GM23338 (cell line): Measurements from ENCODE around the gene CDH4. TPM values are rescaled to one million over a fixed set of nuclear protein-coding genes. Genes with fewer than 3 reads are reported as not detected.

Experiments used
- ATAC-seq: fragments of 200-7000 bp; cut with Tn5 transposase; 3 replicates; pipeline ENCODE4 v1.9.1; 2020
- DNase-seq: peaks from one replicate; pipeline ENCODE4 v3.0.0-alpha.2; 2015; ENCODE audit warnings: low spot score
- H2AFZ ChIP-seq: fragments of 200-600 bp; sonication (generic); 2 replicates; pipeline ENCODE4 v1.8.0; 2016; ENCODE audit warnings: antibody characterized with exemption, mild to moderate bottlenecking, moderate library complexity
- H3F3A ChIP-seq: fragments of 200-600 bp; sonication (generic); replicated peaks from 2 replicates; pipeline ENCODE4 v1.8.0; 2017; ENCODE audit warnings: antibody characterized with exemption, mixed run types, low read depth
- H3K27ac ChIP-seq: fragments of 200-600 bp; sonication (generic); 2 replicates; pipeline ENCODE4 v1.6.1; 2016; ENCODE audit warnings: low read depth
- H3K27me3 ChIP-seq: fragments of 200-600 bp; sonication (generic); 2 replicates; pipeline ENCODE4 v1.8.0; 2016; ENCODE audit warnings: mild to moderate bottlenecking, mixed run types, moderate library complexity; ENCODE audit not compliant: insufficient read depth
- H3K36me3 ChIP-seq: fragments of 200-600 bp; sonication (generic); 2 replicates; pipeline ENCODE4 v1.8.0; 2016; ENCODE audit warnings: mild to moderate bottlenecking; ENCODE audit not compliant: insufficient read depth
- H3K4me1 ChIP-seq: fragments of 200-600 bp; sonication (generic); 2 replicates; pipeline ENCODE4 v1.8.0; 2016; ENCODE audit warnings: mild to moderate bottlenecking, moderate library complexity; ENCODE audit not compliant: insufficient read depth
- H3K4me2 ChIP-seq: fragments of 200-600 bp; sonication (generic); 2 replicates; pipeline ENCODE4 v1.7.1; 2017; ENCODE audit warnings: mixed run types
- H3K4me3 ChIP-seq: fragments of 200-600 bp; sonication (generic); 2 replicates; pipeline ENCODE4 v1.6.1; 2016; ENCODE audit warnings: mixed run types
- H3K79me2 ChIP-seq: fragments of 200-600 bp; sonication (generic); replicated peaks from 2 replicates; pipeline ENCODE4 v1.8.0; 2017; ENCODE audit warnings: mild to moderate bottlenecking; ENCODE audit not compliant: insufficient read depth
- H3K9me2 ChIP-seq: fragments of 200-600 bp; sonication (generic); 2 replicates; pipeline ENCODE4 v1.8.0; 2017; ENCODE audit not compliant: insufficient read depth
- H4K20me1 ChIP-seq: fragments of 200-600 bp; sonication (generic); replicated peaks from 2 replicates; pipeline ENCODE4 v1.8.0; 2017; ENCODE audit warnings: mild to moderate bottlenecking; ENCODE audit not compliant: insufficient read depth
- H3K27ac Mint-ChIP-seq: 2 replicates; pipeline ENCODE4 v1.8.0; 2020; ENCODE audit warnings: inconsistent platforms, mild to moderate bottlenecking, moderate library complexity, mixed read lengths
- H3K27me3 Mint-ChIP-seq: 3 replicates; pipeline ENCODE4 v1.8.0; 2022; ENCODE audit warnings: low read depth, mild to moderate bottlenecking, moderate library complexity, mixed read lengths, inconsistent platforms; ENCODE audit not compliant: insufficient read depth, poor library complexity
- H3K36me3 Mint-ChIP-seq: 3 replicates; pipeline ENCODE4 v1.8.0; 2021; ENCODE audit warnings: low read depth, mild to moderate bottlenecking, inconsistent platforms, moderate library complexity, mixed read lengths
- H3K4me1 Mint-ChIP-seq: 3 replicates; pipeline ENCODE4 v1.8.0; 2020; ENCODE audit warnings: mild to moderate bottlenecking, inconsistent platforms, mixed read lengths
- H3K4me3 Mint-ChIP-seq: 3 replicates; pipeline ENCODE4 v1.8.0; 2021; ENCODE audit warnings: moderate library complexity, mild to moderate bottlenecking, inconsistent platforms, mixed read lengths
- H3K9me3 Mint-ChIP-seq: 3 replicates; pipeline ENCODE4 v1.8.0; 2020; ENCODE audit warnings: moderate library complexity, mild to moderate bottlenecking, inconsistent platforms, mixed read lengths
- CREB1 ChIP-seq: fragments of 250-450 bp; sonication (Bioruptor Pico); IDR thresholded peaks from 2 replicates; pipeline ENCODE4 v1.5.0; 2020; ENCODE audit warnings: low read depth, mild to moderate bottlenecking, moderate library complexity
- EZH2 ChIP-seq: fragments of 200-600 bp; sonication (generic); IDR thresholded peaks from one replicate; pipeline ENCODE4 v1.8.0; 2017; ENCODE audit warnings: antibody characterized with exemption, mild to moderate bottlenecking, low read depth; ENCODE audit not compliant: unreplicated experiment
- JUNB ChIP-seq: IDR thresholded peaks from one replicate; pipeline ENCODE4 v1.6.1; 2016; ENCODE audit warnings: antibody characterized with exemption; ENCODE audit not compliant: unreplicated experiment
- POLR2AphosphoS5 ChIP-seq: IDR thresholded peaks from 2 replicates; pipeline ENCODE4 v1.6.1; 2016; ENCODE audit warnings: antibody characterized with exemption, low read depth
- ZNF114 ChIP-seq: fragments of 250-450 bp; sonication (Bioruptor Pico); IDR thresholded peaks from 2 replicates; pipeline ENCODE4 v1.5.0; 2020; ENCODE audit warnings: mild to moderate bottlenecking, moderate library complexity
- polyA plus RNA-seq: library from polyadenylated mRNA; unstranded; fragments of >200 nt; fragmentation: Nextera tagmentation; extraction: Ambion mirVana; gene quantifications from 2 replicates; pipeline ENCODE4 v1.2.1, GENCODE V29; 2016
- total RNA-seq: library from RNA; depleted of rRNA; stranded (reverse); fragments of >200 nt; shearing (Covaris generic); gene quantifications from 2 replicates; pipeline ENCODE4 v1.2.3, GENCODE V29; 2014
- TF ChIP-seq, protein P1 (sequence below), 2 experiments: fragments of 200-600 bp in 1 of 2; sonication (generic) in 1 of 2; conservative IDR thresholded peaks; 2 replicates each; pipeline versions ENCODE4 v1.5.1 to v1.6.1; 2016 to 2017; ENCODE audit warnings: antibody characterized with exemption in 2 of 2, low read depth in 2 of 2, mild to moderate bottlenecking in 2 of 2, moderate library complexity in 1 of 2
- TF ChIP-seq, protein P2 (sequence below): fragments of 250-450 bp; sonication (Bioruptor Pico); IDR thresholded peaks from 2 replicates; pipeline ENCODE4 v1.5.0; 2020; ENCODE audit warnings: mild to moderate bottlenecking, moderate library complexity

Gene CDH4
- total and polyA plus RNA-seq, 2 experiments from 2014 or later = 1.2 to 4.2 TPM

DNA sequence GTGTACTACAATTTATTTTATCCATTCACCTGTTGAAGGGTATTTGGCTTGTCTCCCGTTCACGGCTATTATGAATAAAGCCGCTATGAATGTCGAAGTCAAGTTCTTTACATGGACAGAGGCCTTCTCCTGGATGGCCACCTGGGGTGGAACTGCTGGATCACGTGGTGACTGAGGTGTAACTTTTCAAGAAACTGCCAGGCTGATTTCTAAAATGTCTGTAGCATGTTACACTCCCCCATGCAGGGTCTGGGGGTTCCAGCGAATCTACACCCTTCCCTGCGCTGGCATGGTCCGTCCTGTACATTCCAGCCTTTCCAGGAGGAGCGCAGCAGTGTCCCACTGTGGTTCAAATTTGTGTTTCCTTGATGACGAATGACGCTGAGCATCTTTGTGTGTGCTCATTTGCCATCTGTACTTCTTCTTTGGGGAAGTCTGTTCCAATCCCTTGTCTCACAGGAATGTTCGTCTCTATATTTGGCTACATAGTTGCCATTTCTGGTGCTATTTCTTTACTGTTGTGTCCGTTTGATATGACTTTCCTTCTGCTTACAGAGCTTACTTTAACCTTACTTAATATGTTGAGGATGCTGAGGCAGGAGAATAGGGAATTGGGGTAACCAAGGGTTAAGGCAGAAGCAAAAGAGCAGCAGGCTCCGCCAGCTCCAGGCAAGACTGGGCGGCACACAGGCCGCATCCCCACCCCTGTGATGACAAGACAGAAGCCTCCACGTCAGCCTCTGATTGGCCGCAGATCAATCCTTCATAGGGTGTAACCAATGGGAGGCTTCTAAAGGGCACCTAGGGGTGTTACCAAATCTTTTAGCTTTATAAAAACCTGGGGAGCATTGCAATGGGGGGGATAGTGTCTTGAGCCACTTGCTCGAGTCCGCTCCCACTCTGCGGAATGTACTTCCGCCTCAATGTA is 707.0 kb downstream of the CDH4 start:
- no peaks in the 10 kb centered on the region; the same call in 1 of the 2 replicates for H3K4me1 ChIP-seq
- H3K36me3 ChIP-seq = no peaks in the 10 kb centered on the region
- no peak overlapping the region for H3K27ac ChIP-seq
- Mint-ChIP-seq H3K9me3 (no peaks in the 10 kb centered on the region), H3K4me1 (peaks cover 22% of the 10 kb centered on the region), H3K27me3 (peaks cover 11% of the 10 kb centered on the region), H3K4me3 (no peak overlapping the region), H3K36me3 (no peaks in the 10 kb centered on the region), H3K27ac (peak overlapping the region; percentile 70; the same call in 1 of the 2 replicates)
- H3K79me2 ChIP-seq = no peaks in the 10 kb centered on the region
- no peak overlapping the region for H3K4me2 ChIP-seq
- H4K20me1 ChIP-seq = no peaks in the 10 kb centered on the region
- no peaks in the 10 kb centered on the region for H3F3A ChIP-seq
- peak; percentile 88 for DNase-seq
- no peaks in the 10 kb centered on the region for H3K27me3 ChIP-seq
- no peaks in the 10 kb centered on the region for H3K9me2 ChIP-seq
- TF ChIP-seq CREB1 = peak; percentile 70
- TF ChIP-seq, protein P1, sequence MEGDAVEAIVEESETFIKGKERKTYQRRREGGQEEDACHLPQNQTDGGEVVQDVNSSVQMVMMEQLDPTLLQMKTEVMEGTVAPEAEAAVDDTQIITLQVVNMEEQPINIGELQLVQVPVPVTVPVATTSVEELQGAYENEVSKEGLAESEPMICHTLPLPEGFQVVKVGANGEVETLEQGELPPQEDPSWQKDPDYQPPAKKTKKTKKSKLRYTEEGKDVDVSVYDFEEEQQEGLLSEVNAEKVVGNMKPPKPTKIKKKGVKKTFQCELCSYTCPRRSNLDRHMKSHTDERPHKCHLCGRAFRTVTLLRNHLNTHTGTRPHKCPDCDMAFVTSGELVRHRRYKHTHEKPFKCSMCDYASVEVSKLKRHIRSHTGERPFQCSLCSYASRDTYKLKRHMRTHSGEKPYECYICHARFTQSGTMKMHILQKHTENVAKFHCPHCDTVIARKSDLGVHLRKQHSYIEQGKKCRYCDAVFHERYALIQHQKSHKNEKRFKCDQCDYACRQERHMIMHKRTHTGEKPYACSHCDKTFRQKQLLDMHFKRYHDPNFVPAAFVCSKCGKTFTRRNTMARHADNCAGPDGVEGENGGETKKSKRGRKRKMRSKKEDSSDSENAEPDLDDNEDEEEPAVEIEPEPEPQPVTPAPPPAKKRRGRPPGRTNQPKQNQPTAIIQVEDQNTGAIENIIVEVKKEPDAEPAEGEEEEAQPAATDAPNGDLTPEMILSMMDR (conservative IDR thresholded peaks at IDR 0.05; ENCODE audit: low read depth in 2 of 2) = no peak
- no peak for TF ChIP-seq POLR2AphosphoS5
- TF ChIP-seq, protein P2, sequence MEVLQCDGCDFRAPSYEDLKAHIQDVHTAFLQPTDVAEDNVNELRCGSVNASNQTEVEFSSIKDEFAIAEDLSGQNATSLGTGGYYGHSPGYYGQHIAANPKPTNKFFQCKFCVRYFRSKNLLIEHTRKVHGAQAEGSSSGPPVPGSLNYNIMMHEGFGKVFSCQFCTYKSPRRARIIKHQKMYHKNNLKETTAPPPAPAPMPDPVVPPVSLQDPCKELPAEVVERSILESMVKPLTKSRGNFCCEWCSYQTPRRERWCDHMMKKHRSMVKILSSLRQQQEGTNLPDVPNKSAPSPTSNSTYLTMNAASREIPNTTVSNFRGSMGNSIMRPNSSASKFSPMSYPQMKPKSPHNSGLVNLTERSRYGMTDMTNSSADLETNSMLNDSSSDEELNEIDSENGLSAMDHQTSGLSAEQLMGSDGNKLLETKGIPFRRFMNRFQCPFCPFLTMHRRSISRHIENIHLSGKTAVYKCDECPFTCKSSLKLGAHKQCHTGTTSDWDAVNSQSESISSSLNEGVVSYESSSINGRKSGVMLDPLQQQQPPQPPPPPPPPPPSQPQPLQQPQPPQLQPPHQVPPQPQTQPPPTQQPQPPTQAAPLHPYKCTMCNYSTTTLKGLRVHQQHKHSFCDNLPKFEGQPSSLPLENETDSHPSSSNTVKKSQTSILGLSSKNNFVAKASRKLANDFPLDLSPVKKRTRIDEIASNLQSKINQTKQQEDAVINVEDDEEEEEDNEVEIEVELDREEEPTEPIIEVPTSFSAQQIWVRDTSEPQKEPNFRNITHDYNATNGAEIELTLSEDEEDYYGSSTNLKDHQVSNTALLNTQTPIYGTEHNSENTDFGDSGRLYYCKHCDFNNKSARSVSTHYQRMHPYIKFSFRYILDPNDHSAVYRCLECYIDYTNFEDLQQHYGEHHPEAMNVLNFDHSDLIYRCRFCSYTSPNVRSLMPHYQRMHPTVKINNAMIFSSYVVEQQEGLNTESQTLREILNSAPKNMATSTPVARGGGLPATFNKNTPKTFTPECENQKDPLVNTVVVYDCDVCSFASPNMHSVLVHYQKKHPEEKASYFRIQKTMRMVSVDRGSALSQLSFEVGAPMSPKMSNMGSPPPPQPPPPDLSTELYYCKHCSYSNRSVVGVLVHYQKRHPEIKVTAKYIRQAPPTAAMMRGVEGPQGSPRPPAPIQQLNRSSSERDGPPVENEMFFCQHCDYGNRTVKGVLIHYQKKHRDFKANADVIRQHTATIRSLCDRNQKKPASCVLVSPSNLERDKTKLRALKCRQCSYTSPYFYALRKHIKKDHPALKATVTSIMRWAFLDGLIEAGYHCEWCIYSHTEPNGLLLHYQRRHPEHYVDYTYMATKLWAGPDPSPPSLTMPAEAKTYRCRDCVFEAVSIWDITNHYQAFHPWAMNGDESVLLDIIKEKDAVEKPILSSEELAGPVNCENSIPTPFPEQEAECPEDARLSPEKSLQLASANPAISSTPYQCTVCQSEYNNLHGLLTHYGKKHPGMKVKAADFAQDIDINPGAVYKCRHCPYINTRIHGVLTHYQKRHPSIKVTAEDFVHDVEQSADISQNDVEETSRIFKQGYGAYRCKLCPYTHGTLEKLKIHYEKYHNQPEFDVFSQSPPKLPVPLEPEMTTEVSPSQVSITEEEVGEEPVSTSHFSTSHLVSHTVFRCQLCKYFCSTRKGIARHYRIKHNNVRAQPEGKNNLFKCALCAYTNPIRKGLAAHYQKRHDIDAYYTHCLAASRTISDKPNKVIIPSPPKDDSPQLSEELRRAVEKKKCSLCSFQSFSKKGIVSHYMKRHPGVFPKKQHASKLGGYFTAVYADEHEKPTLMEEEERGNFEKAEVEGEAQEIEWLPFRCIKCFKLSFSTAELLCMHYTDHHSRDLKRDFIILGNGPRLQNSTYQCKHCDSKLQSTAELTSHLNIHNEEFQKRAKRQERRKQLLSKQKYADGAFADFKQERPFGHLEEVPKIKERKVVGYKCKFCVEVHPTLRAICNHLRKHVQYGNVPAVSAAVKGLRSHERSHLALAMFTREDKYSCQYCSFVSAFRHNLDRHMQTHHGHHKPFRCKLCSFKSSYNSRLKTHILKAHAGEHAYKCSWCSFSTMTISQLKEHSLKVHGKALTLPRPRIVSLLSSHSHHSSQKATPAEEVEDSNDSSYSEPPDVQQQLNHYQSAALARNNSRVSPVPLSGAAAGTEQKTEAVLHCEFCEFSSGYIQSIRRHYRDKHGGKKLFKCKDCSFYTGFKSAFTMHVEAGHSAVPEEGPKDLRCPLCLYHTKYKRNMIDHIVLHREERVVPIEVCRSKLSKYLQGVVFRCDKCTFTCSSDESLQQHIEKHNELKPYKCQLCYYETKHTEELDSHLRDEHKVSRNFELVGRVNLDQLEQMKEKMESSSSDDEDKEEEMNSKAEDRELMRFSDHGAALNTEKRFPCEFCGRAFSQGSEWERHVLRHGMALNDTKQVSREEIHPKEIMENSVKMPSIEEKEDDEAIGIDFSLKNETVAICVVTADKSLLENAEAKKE (CRISPR knock-in tag) = no peak
- TF ChIP-seq EZH2 = no peak
- TF ChIP-seq JUNB = no peak
- TF ChIP-seq ZNF114 (CRISPR knock-in tag) = no peak
- ATAC-seq = peak; percentile 98
- no peak overlapping the region for H3K4me3 ChIP-seq
- H2AFZ ChIP-seq = no peak overlapping the region
